Measurements from ENCODE around the gene FGF14.

Gene FGF14

DNA sequence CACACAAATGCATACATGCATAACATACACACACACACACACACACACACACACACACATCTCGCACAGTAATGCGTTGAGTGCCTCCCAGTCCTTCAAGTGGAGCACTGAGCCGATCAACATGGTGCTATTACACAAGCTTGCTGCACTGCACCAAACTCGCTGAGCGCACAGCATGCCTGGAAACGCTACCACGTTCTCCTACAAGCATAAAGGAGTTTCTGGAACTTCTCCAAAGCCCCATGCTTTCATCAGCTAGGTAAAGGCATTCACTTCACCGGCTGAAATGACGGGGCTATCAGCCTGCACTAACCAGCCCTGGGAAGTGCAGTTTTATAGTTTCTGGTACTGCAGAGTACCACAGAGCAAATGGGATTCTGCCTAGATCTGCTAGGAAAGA, 92.7 kb downstream of the FGF14 start:
- peak; percentile 98 for DNase-seq

DNA sequence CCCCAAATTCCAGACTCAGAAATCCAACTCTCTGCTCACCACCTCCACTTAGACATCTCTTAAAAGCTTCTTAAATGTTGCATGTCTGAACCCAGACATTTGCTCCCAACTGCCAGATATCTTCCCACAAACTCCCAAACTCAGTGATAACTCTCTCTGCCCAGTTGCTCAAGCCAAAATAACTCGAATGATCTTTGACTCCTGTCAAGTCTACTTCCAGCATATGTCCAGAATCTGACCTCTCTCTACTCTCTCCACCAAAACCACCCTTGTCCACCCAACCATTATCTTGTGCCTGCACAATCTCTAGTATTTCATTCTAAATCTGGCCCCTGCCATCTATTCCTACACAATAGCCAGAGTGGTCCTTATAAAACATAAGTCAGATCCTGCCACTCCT, 99.3 kb downstream of the FGF14 start:
- no peak for DNase-seq

DNA sequence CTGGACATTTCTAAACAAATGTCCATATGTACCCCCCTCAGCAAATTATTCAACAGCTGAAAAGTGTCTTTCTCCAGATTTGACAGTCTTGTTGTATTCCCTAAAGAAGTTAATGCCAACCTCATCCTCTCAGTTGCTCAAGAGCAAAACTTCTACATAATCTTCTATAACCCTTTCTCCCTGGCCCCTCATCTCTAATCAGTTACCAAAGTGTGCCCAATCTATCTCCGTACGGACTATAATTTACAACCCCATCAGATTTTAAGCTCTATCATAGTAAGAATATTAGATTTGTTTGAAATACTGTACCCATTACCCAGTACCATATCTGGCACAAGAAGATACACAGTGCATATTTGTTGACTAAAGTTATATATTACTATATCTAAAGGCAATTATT, 101.5 kb downstream of the FGF14 start:
- no peak for DNase-seq

DNA sequence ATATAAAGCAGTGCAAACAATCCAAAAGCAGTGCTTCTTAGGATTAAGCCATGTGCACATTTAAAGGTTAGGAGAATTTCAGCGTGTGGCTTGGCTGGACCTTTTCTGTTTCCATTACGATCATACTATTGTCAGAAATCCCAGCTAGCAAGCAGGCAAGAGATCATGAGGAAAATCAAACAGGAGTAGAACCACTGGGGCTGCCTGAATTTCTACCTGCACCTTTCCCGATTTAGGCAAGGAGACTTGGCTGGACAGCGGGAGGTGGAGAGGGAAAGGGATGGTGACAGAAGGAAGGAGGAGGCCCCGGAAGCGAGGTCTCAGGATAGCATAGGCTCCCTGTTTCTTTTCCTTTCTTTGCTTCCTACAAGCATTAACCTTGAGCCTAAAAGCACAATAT, 102.5 kb downstream of the FGF14 start:
- no peak for DNase-seq

DNA sequence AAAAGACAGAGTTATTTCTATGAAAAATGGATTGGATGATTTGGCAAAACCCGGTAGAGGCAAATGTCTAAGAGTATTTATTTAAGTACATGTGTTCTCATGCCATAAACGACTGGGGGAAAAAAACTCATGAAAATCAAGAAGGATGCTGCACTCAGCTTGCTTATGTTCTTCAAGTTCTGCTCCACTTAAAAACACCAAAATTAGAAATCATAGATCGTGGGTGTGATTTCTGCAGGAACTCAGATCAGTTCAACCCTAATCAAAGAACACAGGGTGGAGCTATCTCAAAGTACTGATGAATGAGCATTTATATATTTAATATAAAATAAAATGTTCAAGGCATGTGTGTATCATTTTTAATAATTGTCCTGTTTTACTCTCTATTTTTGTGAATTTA, 103.8 kb downstream of the FGF14 start:
- no peak for DNase-seq

DNA sequence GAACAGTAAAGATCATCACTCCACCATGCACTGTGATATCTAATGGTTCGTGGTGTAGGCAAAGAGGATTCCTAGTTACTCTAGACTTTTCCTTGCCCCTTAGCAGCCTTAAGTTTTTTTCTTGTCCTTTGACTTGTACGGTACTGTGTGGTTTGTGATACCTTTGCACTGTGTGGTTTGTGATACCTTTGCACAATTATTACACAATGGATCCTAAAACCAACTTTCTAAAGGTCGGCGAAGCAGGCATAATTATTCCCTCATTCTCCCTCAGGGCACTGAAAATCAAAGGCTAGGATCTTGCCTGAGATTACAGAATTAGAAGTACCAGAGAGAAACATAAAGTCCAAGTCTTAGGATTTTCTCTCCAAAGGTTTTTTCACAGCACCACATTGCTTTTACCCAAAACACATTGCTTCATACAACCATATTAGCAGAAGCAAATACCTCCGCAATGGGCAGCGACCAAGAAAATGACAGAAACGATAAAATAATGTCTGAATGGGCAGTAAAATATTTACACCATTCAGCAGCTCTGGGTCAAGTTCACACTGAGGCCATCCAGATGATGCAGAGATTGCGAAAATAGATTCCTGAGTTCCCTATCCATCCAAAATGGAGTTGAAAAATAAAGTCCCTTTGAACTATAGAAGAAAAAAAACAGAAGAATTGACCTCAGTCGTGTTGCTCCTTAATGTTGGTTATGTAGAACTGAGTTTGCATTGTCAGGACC, 106.4 kb downstream of the FGF14 start:
- no peak for DNase-seq

DNA sequence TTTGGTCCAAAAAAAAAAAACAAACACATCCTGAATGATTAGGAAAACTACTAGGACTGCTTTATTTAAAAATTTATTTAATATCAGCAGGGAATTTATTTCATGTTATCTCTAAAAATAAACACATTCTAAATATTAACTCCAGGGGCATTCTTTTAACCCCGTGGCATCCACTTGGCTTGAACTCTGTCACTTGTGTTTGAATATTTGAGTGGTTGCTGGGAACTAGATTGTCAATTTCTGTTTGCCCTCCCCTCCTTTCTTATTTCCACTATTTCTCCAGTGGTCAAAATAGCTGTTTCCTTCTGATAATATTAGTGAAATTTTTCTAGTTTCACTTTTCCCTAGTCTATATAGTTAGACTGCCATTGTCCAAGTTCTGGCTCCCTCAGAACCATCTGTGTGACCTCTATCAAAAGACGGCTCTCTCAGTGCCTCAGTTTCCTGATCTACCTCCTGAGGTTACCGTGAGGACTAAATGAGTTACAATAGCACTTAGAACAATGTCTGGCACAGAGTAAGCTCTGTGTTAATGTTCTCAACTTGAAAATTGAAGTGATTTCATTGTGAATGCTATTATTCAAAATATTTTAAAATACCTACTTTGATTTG, 107.3 kb downstream of the FGF14 start:
- peak; percentile 55 for DNase-seq

DNA sequence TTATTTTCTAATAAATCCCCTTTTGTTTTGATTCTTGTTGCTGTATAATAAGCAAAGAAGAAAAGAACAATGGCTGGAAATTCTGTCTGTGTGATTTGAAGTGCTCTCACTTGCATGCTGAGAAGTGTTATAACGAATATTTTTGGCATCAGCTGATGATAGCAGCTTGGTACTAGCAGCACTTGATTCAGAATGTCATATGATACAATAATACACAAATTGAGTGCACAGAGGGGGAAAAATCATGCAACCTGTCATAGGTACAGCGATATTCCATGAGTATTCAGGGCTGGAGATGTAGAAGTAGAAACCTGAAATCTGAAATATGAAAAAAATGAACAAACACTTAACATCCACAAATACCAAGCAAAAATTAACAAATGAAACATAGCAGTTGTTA, 108.1 kb downstream of the FGF14 start:
- peak; percentile 99 for DNase-seq

DNA sequence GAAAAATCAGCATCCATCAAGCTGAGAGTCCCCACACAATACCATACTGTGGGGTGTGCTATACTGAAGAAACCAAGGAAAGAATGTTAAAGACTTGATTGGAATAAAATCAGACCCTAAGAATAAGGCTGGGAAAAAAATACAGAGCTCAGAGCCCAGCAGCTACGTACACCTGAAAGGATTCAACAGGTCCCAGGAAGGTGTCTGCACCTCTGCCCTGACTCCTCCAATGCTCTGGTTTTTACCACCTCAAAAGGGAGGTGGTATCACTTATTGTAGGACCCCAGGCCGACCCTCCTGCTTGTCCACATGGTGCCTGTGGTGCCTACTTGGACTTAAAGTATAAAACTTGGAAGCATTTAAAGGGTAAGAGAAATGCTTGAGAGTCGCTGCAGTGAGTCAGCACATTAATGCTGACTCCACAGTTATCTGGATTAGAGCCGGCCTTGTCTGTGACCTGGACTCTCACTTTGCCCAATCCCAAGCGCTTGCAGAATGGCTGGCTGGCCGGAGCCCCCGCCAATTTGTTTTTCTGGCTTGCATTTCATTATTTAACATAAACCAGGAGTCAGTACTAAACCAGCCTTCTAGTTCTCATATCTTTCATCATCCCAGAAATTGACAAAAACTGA, 110.1 kb downstream of the FGF14 start:
- no peak for DNase-seq

DNA sequence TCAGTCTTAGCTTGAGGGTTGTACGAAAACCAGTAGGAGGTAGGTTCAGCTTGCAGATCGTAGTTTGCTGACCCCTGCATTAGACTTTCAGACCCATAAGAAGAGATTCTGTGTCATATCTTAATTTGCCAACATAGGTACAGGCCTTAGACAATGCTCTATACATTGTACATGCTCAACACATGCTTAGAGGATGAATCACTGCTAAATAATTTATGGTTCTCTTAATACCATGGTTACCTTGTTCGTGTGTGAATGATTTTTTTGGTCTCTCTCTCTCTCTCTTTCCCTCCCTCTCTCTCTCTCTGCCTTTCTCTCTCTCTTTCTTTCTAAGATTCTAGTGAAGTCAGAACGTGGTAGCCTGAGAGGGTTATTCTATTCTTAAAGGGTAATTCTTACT, 112.2 kb downstream of the FGF14 start:
- no peak for DNase-seq

DNA sequence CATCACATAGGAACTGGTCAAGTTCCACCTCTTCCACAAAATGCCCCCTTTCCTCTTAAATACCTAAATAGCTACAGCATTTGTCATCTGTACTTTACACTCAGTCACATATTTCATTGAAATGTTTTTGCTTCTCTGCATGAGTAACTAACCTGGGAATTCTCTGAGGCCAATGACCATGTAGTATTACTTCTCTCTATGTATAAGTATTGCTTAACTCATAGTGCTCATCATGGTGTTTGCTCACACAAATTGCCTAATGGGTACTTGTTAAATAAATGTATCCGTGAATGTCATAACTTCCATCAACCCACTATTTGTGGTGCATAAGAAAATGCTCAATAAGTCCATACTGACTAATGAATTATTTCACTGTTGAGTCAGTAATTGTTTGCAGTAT, 115.5 kb downstream of the FGF14 start:
- no peak for DNase-seq

DNA sequence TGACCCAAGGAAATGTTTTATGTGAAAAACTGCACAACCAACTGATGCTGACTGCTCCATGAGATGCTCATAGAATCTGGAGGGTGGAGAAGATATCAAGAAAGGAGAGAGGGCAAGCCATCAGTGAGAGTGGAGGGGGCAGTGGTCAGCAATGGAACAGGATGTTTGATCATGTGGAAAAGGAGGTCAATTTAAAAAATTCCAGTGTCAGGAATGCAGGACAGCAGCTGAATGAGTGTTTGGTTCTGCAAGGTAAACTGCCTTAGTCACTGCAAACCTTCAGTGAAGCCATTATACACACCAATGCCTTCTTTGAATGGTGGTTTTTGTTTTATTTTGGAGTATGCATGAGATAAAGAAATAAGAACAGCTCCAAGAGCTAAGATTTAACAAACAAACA, 121.5 kb downstream of the FGF14 start:
- DNase-seq = no peak

DNA sequence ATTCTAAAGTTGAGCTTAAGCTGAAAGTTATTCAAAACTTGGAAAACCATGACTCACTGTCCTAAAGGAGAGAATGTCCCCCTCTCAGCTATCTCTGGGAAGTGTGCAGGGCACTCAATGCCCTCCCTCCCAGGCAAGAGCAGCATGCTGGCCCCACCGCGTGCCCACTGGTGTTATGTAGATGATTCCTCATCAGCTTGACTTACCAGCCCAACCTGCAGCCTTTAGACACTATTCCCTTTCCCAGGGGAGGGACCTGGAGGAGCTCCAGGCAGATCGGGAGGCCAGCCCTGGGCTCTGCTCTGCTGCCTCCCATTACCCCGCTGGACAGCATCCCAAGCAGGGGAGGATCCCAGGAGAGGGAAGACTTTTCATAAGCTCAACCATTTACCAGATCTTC, 124.6 kb downstream of the FGF14 start:
- no peak for DNase-seq

DNA sequence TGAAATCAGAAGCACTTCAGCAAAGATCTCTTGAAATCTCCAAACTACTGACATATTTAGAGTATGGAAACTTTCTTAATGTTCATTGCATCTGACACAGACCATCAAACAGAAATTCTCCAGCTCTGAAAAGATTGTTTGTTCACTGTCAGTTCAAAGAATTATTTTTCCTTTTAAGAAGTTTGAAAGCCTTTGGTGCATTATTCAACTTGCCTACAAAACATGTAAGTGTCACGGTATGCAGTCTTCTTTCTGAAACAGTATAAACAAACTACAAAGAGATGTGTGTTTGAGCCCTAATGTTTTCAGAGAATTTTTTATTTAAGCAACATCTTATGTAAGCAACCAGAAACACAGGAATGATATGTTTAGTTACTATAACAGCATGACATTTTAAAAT, 125.4 kb downstream of the FGF14 start:
- DNase-seq = no peak

DNA sequence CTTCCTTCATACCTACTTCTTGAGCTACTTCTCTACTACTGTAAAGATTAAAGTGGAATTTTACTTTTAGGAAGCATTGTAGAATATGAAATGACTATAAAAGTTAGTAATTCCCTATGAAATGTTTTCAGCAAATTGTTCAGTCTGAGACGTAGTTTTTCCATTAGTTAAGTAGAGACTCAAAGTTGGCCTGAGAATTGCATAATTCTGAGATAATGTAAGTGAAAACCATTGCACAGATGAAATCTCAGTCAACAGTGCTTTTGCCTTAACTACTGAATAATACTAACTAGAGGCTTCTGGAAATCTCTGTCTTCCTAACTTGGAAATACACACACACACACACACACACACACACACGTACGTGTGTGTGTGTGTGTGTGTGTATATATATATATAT, 125.9 kb downstream of the FGF14 start:
- no peak for DNase-seq

DNA sequence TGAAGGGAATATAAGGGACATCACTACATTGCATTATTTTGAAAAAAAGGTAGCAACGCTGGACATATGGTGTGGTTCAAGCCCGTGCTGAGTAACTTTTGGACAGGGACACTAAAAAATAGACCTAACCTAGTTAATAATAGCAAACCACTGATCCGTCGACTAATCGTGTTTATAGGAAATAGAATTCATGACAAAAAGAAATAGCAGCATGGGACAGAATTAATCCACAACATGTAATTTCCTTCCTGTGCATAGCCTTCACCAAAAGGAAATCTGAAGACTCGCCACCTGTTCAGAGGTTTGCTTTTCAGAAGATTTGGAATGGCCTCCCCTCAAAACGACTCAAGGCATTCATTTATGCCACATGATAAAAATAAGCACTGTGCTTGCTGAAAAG, 128.7 kb downstream of the FGF14 start:
- DNase-seq = no peak

DNA sequence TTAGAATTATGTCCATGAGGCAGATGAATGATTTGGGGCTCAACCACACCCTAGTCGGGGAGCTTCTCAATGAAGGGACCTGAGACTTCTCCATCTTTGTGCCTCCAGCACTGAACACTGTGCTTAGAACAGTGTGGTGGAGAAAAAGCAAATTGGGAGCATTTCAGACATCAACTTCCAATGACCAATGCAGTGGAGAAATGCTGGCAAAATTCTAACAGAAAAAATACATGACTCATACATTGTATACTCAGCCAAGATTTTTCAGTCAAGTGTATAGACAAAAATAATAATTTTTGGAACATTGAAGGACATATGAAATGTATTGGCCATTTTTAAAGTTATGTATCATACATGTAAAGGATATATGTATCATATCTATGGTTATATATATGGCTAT, 134.7 kb downstream of the FGF14 start:
- no peak for DNase-seq

DNA sequence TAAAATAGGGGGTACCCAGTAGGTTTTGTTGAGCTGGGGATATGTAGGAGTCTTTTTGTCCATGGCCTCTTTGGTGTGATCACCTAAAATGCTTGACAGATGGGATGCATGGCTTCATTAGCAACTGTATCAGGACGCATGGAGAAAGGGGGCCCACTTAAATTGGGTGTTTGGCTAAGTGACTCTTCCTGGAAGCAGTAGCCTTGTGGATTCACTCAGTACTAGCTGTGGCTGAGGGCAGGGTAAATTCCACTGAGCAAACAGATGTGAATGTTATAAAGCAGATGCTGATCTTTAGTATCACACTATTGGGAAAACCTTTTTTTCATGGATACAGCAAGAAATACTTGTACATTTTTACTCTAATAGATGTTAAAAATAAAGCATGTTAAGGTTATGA, 140.0 kb downstream of the FGF14 start:
- DNase-seq = no peak

DNA sequence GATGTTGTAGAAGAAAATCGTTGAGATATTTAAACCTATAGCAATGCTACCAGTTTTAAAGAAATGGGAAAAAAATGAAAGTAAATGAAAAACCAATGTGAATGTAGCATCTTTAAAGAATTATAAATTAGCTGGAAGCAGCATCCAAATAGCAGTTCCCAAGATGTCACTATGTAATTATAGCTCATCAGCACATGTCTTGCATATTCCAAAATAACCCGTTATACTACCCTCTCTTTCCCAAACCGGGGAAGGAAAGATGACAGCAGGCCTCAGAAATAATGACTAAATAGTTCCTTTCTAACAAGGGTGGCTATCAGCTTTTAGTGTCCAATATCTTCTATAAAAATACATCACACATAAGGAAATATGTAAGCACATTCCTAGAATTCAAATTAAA, 140.5 kb downstream of the FGF14 start:
- no peak for DNase-seq

DNA sequence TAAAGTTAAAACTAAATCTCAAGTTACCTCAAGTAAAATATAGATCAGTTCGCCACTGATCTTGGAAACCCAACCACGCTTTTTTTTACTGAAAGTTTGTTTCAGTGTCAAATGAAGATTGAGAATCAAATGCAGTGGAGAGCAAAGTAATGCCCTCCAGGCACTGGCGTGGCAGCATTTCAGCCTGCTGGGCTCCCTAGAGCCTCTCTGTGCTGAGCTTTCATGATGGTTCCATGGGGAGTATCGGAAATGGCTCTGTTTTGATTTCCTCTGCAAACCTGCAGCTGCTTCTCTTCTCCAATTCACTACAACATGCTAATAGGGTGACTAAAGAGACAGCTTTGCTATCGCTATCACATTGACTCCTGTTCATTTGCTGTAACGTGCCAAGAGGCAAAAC, 141.6 kb downstream of the FGF14 start:
- no peak for DNase-seq

DNA sequence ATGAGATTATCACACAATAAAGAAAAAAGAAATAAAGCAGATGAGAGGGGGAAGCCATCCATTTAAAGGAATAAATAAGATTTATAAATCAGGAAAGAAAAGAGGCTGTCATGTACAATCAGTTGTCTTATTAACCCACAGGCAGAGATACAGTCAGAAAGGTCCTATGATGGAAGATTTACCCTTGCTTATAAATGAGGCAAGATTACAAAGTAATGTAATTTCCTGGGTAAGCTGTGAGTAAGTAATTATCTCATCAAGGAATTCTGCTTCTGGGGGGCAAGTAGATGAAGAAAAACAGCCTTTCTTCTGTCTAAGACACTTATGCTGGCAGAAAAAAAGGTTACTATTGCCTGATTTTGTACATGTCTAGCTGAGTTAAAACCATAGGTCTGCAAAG, 146.4 kb downstream of the FGF14 start:
- DNase-seq = no peak

DNA sequence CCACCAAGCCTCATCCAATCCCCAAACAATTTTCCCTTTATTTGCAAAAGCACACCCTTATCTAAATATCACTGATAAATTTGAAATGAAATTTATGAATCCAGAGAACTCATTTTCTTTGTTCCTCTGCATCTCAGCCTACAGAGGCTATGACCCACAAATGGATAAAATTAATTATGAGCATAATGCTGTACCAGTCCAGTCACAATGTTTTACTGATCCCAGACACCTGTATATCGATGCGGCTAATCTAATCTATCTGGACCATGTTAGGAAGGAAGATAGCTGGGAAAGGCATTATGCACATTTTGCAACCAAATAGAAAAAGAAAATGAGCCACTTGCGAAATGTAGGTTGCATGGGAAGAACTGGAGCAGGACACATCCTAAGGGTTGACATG, 150.0 kb downstream of the FGF14 start:
- no peak for DNase-seq

DNA sequence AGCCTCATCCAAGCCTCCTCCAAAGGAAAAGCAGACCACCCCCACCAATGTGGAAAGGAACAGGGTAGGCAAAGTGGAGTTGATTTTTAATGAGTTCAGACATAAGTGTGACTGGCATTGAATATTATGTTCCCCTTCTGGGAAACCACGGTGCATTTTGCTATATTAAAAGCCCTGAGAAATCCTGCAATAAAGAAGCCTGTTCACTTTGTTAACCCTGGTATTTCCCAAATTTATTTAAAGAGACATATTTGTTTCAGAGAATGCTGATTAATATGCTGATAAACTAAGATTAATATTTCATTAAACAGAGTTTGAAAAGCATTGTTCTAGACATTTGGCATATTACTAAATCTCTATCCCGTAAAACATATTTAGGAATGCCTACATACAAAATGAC, 151.4 kb downstream of the FGF14 start:
- DNase-seq = no peak

DNA sequence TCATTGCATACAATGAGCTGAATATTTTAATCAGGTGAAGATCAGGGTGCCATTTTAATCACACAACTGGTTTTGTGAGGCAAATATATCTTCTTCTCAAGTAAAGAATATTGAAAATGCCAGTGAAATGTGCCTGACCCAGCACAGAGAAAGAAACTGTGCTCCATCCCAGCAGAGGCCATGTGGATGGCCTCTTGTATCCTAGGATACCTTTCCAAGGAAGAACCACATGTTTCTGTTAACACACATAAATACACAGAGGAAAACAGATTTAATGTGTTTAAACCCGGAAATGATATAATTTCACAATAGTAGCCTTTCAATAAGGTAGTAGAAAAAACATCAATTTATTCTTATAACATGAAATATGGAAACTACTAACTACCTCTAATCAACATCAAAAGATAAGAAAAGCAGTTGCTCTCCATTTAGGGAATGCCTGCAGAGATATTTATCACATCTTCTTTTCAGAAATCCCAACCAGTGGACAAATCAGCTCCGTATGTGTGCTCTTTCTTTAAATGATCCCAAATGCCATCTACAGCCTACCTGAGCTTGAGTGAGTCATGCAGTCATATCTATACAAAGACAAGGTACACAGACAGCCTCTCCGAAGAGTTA, 157.1 kb downstream of the FGF14 start:
- no peak for DNase-seq

Data from DMS79 treated with DMSO at 0.1 percent for 48 hours (cell line).